ENCODE results near the gene MAP1LC3B.
"Not testable (repeated sequence)": the region's sequence is repeated elsewhere in the genome, so short reads cannot be mapped to it uniquely, and the experiment has no call there.

Gene MAP1LC3B

DNA sequence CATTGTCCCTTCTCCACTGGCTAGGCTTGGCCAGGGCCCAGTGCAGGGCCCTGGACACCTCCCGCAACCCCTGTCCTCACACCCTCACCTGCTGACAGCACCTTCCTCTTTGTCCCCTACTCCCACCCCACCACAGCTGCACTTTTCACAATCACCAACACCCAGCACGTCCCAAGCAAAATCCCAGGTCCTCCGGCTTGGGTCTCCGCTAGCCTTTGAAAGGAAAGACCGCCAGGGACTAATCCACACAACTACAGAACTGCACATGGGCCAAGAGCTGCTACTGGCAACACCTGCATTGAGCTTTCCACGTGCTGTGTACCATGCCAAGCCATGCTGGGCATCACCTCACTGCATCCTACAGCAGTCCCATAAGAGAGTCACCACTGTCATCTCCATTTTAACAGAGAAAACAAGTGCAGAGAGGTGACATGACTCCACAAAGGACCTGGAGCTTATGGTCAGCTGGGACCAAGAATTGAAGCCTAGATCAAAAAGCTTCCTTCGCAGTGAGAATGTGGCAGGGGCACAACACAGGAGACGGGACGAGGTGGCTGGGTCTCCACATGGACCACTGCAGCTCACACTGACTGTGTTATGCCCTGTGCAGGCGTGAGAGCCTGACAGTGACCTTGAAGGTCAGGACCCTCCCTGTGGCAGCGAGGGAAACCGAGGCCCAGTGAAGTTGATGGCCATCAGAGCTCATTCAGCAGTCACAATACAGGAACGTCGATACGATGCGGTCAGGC, 31.1 kb upstream of the MAP1LC3B start:
- in situ Hi-C loops (cut with HindIII; ENCODE audit: low sequenced_read_pairs): no loop called here
- no peak overlapping the region for H3K4me3 ChIP-seq (ENCODE audit: low read depth, low read length)
- DNase-seq (ENCODE audit: low read depth, low spot score): no peak
- TF ChIP-seq, protein P1, sequence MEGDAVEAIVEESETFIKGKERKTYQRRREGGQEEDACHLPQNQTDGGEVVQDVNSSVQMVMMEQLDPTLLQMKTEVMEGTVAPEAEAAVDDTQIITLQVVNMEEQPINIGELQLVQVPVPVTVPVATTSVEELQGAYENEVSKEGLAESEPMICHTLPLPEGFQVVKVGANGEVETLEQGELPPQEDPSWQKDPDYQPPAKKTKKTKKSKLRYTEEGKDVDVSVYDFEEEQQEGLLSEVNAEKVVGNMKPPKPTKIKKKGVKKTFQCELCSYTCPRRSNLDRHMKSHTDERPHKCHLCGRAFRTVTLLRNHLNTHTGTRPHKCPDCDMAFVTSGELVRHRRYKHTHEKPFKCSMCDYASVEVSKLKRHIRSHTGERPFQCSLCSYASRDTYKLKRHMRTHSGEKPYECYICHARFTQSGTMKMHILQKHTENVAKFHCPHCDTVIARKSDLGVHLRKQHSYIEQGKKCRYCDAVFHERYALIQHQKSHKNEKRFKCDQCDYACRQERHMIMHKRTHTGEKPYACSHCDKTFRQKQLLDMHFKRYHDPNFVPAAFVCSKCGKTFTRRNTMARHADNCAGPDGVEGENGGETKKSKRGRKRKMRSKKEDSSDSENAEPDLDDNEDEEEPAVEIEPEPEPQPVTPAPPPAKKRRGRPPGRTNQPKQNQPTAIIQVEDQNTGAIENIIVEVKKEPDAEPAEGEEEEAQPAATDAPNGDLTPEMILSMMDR (IDR thresholded peaks at IDR 0.05; ENCODE audit: low read depth, low read length): no peak

DNA sequence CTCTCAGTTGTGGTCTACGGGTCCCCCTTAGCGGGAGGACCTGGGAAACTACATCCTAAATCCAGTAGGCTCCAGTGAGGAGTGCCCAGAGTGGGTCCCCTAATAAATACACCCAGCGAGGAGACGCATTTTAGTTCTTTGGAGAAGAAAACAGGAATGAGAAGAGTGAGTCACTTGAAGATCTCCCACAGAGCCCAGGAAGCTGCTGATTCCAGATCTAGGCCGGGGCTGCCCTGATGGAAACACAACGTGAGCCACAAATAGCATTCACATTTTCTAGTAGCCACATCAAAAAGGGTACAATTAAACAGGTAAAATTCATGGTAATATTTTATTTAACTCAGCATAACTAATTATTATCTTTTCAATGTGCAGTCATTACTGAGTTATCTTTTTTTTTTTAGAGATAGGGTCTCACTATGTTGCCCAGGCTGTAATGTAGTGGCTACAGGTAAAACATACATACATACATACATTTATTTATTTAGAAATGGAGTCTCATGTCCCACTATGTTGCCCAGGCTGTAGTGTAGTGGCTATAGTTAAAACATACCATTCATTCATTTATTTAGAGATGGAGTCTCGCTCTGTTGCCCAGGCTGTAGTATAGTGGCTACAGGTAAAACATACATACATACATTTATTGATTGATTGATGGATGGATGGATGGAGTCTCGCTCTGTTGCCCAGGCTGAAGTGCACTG, 30.1 kb upstream of the MAP1LC3B start:
- TF ChIP-seq, protein P1 (IDR thresholded peaks at IDR 0.05; ENCODE audit: low read depth, low read length): no peak
- no peak overlapping the region for H3K4me3 ChIP-seq (ENCODE audit: low read depth, low read length)
- peak; percentile 52 for DNase-seq (ENCODE audit: low read depth, low spot score)
- in situ Hi-C loops (cut with HindIII; ENCODE audit: low sequenced_read_pairs): no loop called here

DNA sequence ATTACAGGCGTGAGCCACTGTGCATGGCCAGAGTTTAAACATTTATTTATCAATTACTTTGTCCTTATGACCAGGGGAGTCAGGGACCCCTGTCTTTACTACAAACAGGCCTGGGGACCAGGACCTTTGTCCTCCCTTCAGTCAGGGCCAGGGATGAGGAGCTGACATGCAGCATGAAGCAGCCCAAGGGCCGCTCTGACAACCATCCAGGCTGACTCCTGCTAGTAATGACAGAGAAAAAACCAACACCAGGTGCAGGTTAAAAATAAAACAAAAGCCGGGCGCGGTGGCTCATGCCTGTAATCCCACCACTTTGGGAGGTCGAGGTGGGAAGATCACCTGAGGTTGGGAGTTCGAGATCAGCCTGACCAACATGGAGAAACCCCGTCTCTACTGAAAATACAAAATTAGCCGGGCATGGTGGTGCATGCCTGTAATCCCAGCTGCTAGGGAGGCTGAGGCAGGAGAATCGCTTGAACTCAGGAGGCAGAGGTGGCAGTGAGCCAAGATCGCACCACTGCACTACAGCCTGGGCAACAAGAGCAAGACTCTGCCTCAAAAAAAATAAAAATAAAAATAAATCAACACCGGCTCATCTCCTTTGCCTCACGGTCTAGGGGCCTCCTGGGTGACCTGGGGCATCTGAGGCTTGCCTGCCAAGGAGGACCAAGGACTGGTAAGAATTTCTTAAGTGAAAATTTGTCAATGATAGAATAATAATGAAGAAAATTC, 29.1 kb upstream of the MAP1LC3B start:
- DNase-seq (ENCODE audit: low read depth, low spot score); H3K4me3 ChIP-seq (ENCODE audit: low read depth, low read length); in situ Hi-C loops (cut with HindIII; ENCODE audit: low sequenced_read_pairs): not testable (repeated sequence)

DNA sequence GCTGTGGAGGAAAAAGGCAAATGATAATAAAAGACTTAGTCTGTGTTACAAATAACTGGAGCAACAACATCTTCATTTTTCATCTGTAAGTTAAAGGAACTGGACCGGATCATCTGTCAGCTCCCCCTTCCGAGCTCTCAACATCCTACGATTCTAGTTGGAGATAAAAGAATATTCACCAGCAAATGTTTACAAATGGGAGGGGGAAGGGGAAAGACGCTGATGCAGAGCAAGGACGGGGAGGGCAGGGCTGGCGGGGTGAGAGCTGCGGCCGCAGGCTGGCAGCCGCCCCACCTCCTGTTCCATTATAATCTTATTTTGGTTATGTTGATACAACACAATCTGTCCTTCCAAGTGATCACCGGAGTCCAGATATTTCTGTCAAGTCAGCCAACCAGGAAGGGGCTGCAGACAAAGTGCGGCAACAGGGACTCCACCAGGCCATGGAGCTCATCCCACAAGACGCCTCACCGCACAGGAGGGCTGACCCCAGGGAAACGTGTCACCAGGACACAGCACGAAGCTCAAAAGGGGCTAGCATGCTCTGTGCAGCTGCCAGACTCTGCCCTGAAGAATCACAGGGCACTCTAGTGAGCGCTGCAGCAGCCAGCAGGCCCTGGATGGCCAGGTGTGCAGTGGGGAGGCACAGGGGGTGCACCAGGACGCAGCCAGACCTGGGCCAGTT, 28.2 kb upstream of the MAP1LC3B start:
- in situ Hi-C loops (cut with HindIII; ENCODE audit: low sequenced_read_pairs): no loop called here
- no peak for DNase-seq (ENCODE audit: low read depth, low spot score)
- no peak overlapping the region for H3K4me3 ChIP-seq (ENCODE audit: low read depth, low read length)

DNA sequence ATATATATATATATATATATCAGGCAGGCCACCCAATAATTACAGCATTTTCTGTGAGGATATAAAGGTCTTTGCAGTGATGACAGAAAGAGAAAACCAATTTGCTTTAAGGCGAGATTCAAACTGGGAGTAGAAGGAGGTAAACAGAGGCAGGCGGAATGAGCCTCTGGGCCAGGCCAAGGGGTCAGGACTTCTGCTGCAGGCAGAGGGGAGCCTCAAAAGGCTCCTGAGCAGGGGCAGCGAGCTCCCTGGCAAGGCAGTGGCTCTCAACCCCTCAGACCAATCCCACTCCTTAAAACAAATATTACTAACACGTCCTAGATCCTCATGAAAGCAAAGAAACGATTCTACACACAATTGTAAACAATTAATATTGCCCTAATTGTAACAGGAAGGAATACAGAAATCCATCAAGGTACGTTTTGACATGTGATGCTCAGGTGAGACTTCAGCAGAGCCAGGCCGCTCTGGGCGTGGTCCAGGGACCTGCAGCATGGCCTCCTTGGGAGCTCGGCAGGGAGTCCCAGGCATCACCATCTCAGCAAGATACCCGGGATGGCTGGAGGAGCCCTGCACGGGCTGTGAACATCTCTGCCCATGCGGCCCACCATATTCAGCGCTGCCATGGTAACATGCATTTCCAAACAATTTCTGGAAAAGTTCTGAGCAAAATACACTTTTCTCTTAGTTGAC, 27.0 kb upstream of the MAP1LC3B start:
- H3K4me3 ChIP-seq (ENCODE audit: low read depth, low read length): no peak overlapping the region
- no peak for DNase-seq (ENCODE audit: low read depth, low spot score)
- in situ Hi-C loops (cut with HindIII; ENCODE audit: low sequenced_read_pairs): no loop called here
- TF ChIP-seq, protein P1 (IDR thresholded peaks at IDR 0.05; ENCODE audit: low read depth, low read length): no peak

More for the DNA sequence above, 28.2 kb upstream of the MAP1LC3B start:
- TF ChIP-seq, protein P1 (IDR thresholded peaks at IDR 0.05; ENCODE audit: low read depth, low read length): no peak

DNA sequence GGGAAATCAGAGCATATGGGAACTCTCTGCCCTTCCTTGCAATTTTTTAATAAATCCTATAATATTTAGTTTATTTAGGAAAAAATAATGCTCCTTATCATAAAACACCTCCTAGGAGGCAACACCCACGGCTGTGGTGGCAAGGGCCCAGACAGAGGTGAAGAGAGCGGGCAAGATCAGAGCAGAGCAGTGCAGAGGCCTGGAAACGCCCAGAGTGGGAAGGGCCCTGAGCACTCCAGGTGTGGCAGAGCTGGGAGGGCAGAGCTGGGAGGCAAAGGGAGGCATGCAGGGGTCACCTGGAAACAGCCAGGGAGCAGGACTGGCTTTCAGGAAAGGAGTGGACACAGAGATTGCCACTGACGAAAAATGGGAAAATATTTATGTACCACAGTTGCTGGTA, 25.8 kb upstream of the MAP1LC3B start:
- TF ChIP-seq, protein P1 (IDR thresholded peaks at IDR 0.05; ENCODE audit: low read depth, low read length): no peak
- no peak overlapping the region for H3K4me3 ChIP-seq (ENCODE audit: low read depth, low read length)
- DNase-seq (ENCODE audit: low read depth, low spot score): no peak
- in situ Hi-C loops (cut with HindIII; ENCODE audit: low sequenced_read_pairs): no loop called here
